PFSK-1 (cell line): ENCODE results near the gene PLEKHH3.

Experiments used
- FOXP2 ChIP-seq: optimal IDR thresholded peaks from 2 replicates; pipeline ENCODE3; 2011; ENCODE audit warnings: borderline replicate concordance, control low read depth, inconsistent platforms; ENCODE audit not compliant: insufficient read depth; ENCODE audit errors: extremely low read length, extremely low read depth
- SIN3A ChIP-seq: IDR thresholded peaks from 2 replicates; pipeline ENCODE4 v1.6.1; 2012; ENCODE audit warnings: mild to moderate bottlenecking, low read length, moderate library complexity, borderline replicate concordance; ENCODE audit not compliant: insufficient read depth

GRCh38 chr17:42691021-42691545, 14.3 kb upstream of the PLEKHH3 start:
- no peak for TF ChIP-seq SIN3A
- TF ChIP-seq FOXP2, result no peak
